ENCODE measurements around the gene LRAT. TPM values are rescaled to one million over a fixed set of nuclear protein-coding genes. Genes with fewer than 3 reads are reported as not detected.

LRAT gene
- total RNA-seq, 1 experiment from 2014 or later: 20.4 TPM

DNA sequence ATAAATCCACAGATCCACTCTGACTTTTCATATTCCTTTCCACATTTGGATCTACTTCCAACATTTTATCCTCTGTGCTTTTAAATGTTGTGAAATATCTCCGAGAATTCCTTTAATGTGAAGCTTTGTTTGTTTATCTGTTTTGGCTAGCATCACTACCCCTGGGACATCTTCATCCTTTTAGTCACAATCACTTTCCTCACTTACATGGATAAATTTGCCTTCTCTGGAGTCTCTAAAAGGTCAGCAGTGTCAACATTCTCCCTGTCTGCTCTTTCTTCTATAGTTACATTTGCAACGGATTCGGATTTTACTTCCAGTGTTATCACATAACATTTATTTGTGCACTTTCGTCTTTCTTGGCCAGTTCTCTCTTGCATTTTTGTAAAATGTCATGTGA, 34.2 kb upstream of the LRAT start:
- no peaks in the 10 kb centered on the region for H3K36me3 Mint-ChIP-seq (ENCODE audit: insufficient read depth in 1 of 3, low read depth in 3 of 3)
- Histone ChIP-seq H4K8ac (replicated peaks; ENCODE audit: insufficient read length, low read depth, low read length) (no peak overlapping the region), H3K9ac (ENCODE audit: extremely low read depth, insufficient read length, low read length) (no peak overlapping the region), H3K56ac (ENCODE audit: insufficient read length, low read depth, low read length) (no peak overlapping the region), H4K91ac (ENCODE audit: insufficient read length, low read depth, low read length) (no peak overlapping the region), H3K79me2 (ENCODE audit: insufficient read depth, low read length) (no peaks in the 10 kb centered on the region), H2AFZ (ENCODE audit: low read length) (no peak overlapping the region), H3K4ac (ENCODE audit: low read depth, low read length) (no peak overlapping the region), H3K14ac (ENCODE audit: insufficient read depth, low read length) (no peak overlapping the region), H2BK5ac (ENCODE audit: insufficient read length, low read length) (no peak overlapping the region), H3K23ac (ENCODE audit: insufficient read length, low read depth, low read length) (no peak overlapping the region), H3K27me3 (ENCODE audit: insufficient read depth, low read length) (no peaks in the 10 kb centered on the region), H3K79me1 (ENCODE audit: insufficient read depth, low read depth, low read length, poor library complexity, severe bottlenecking) (no peaks in the 10 kb centered on the region), H2BK15ac (ENCODE audit: low read depth, low read length) (no peak overlapping the region), H2BK120ac (ENCODE audit: low read depth, low read length, poor library complexity, severe bottlenecking) (no peak overlapping the region), H3K27ac (ENCODE audit: insufficient read length, low read depth, low read length) (no peak overlapping the region), H2BK12ac (ENCODE audit: insufficient read length, low read depth, low read length) (no peak overlapping the region), H2BK20ac (ENCODE audit: low read depth, low read length, poor library complexity, severe bottlenecking) (no peak overlapping the region), H2AK5ac (ENCODE audit: insufficient read length, low read length) (no peak overlapping the region), H3T11ph (ENCODE audit: low read length) (no peak overlapping the region), H3K18ac (ENCODE audit: insufficient read length, low read depth, low read length) (no peak overlapping the region), H3K9me3 (ENCODE audit: control insufficient read depth, low read depth, low read length) (no peaks in the 10 kb centered on the region), H3K4me1 (ENCODE audit: insufficient read depth, low read length) (peaks cover 4% of the 10 kb centered on the region; the same call in 1 of the 2 replicates), H4K20me1 (ENCODE audit: control insufficient read depth, insufficient read depth, insufficient read length) (no peaks in the 10 kb centered on the region), H4K5ac (ENCODE audit: insufficient read length, low read depth, low read length) (no peak overlapping the region), H3K4me2 (ENCODE audit: insufficient read depth, insufficient read length, low read length) (no peak overlapping the region), H3K23me2 (ENCODE audit: insufficient read length, low read depth, low read length, poor library complexity, severe bottlenecking) (no peaks in the 10 kb centered on the region)
- H3K9me3 Mint-ChIP-seq: no peaks in the 10 kb centered on the region
- no peaks in the 10 kb centered on the region for H3K27me3 Mint-ChIP-seq (ENCODE audit: low read depth)
- no peak overlapping the region for H3K4me3 Mint-ChIP-seq
- H3K4me1 Mint-ChIP-seq: peaks cover 14 to 18% of the 10 kb centered on the region in 2 experiments
- H3K27ac Mint-ChIP-seq: peak overlapping the region in 1 of 3 experiments; percentile 23; a peak in 2 of 7 replicates
- DNase-seq: no peak
- no CpG with 5 or more reads among the region's 4 CpGs for WGBS (ENCODE audit: extremely low coverage, insufficient read length, low lambda C conversion rate)
- TF ChIP-seq, protein P1, sequence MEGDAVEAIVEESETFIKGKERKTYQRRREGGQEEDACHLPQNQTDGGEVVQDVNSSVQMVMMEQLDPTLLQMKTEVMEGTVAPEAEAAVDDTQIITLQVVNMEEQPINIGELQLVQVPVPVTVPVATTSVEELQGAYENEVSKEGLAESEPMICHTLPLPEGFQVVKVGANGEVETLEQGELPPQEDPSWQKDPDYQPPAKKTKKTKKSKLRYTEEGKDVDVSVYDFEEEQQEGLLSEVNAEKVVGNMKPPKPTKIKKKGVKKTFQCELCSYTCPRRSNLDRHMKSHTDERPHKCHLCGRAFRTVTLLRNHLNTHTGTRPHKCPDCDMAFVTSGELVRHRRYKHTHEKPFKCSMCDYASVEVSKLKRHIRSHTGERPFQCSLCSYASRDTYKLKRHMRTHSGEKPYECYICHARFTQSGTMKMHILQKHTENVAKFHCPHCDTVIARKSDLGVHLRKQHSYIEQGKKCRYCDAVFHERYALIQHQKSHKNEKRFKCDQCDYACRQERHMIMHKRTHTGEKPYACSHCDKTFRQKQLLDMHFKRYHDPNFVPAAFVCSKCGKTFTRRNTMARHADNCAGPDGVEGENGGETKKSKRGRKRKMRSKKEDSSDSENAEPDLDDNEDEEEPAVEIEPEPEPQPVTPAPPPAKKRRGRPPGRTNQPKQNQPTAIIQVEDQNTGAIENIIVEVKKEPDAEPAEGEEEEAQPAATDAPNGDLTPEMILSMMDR (conservative IDR thresholded peaks at IDR 0.05): no peak
